Gastroesophageal sphincter (tissue), 4 donors: ENCODE measurements around the gene C5orf22. TPM values are rescaled to one million over a fixed set of nuclear protein-coding genes. Genes with fewer than 3 reads are reported as not detected.

Experiments used
- ATAC-seq: fragments of 150-250 bp; one replicate; pipeline ENCODE4 v1.9.1; 2016; ENCODE audit warnings: mild to moderate bottlenecking, moderate library complexity
- H3K27ac ChIP-seq, 4 donors: fragments of 200-600 bp; sonication (generic) in 3 of 4; 1 replicate in 3 of 4; 2 replicates in 1 of 4; pipeline ENCODE4 v1.5.1; 2016 to 2019
- H3K27me3 ChIP-seq: fragments of 200-600 bp; sonication (generic); one replicate; pipeline ENCODE4 v1.5.1; 2019
- H3K36me3 ChIP-seq, 2 donors: fragments of 200-600 bp; sonication (generic); one replicate each; pipeline ENCODE4 v1.5.1; 2019; ENCODE audit warnings: control low read depth in 1 of 2
- H3K4me1 ChIP-seq, 3 donors: fragments of 200-600 bp; sonication (generic); 1 replicate in 2 of 3; 2 replicates in 1 of 3; pipeline ENCODE4 v1.5.1; 2016 to 2019; ENCODE audit warnings: control low read depth in 2 of 3
- H3K4me3 ChIP-seq, 2 donors: fragments of 200-600 bp; sonication (generic); one replicate each; pipeline ENCODE4 v1.5.1; 2019; ENCODE audit warnings: mild to moderate bottlenecking in 1 of 2, moderate library complexity in 1 of 2
- H3K9me3 ChIP-seq, 3 donors: fragments of 200-600 bp; sonication (generic); one replicate each; pipeline ENCODE4 v1.5.1; 2017 to 2019; ENCODE audit warnings: control low read depth in 2 of 3
- CTCF ChIP-seq, 4 experiments: fragments of 200-600 bp in 2 of 4; fragments of 450-650 bp in 2 of 4; sonication (generic) in 1 of 4; IDR thresholded peaks; one replicate each; pipeline ENCODE4 v1.5.1; 2017 to 2019; ENCODE audit warnings: antibody characterized with exemption in 4 of 4, mild to moderate bottlenecking in 2 of 4, moderate library complexity in 2 of 4
- EP300 ChIP-seq: sonication (generic); formaldehyde crosslinking; IDR thresholded peaks from one replicate; pipeline ENCODE4 v1.6.1; 2017; ENCODE audit warnings: antibody characterized with exemption, mild to moderate bottlenecking
- POLR2A ChIP-seq, 2 donors: fragments of 450-650 bp; IDR thresholded peaks; one replicate each; pipeline ENCODE4 v1.6.1; 2017; ENCODE audit warnings: antibody characterized with exemption in 2 of 2, mild to moderate bottlenecking in 2 of 2, moderate library complexity in 1 of 2
- POLR2AphosphoS5 ChIP-seq: sonication (generic); formaldehyde crosslinking; IDR thresholded peaks from one replicate; pipeline ENCODE4 v1.6.1; 2017; ENCODE audit warnings: antibody characterized with exemption
- WGBS, 2 donors: methylation state at CpG; one replicate each; pipeline ENCODE4 v1.1.5; 2018; ENCODE audit warnings: low coverage in 1 of 2; 5-methylcytosine and 5-hydroxymethylcytosine counted together
- total RNA-seq, 4 donors: library from RNA; depleted of rRNA; stranded (reverse); fragments of >200 nt; gene quantifications; one replicate each; pipeline ENCODE4 v1.1.0, GENCODE V29; 2016

The C5orf22 gene
- total RNA-seq, 4 donors from 2014 or later, result 16.8 to 19.9 (median 17.9) TPM

- Histone ChIP-seq H3K27me3 (no peaks in the 10 kb centered on the region), H3K4me1 (no peaks in the 10 kb centered on the region), H3K36me3 (peaks cover 6 to 100% of the 10 kb centered on the region in 2 donors), H3K4me3 (no peak overlapping the region), H3K27ac (no peak overlapping the region), H3K9me3 (no peaks in the 10 kb centered on the region)
- no peak for ATAC-seq
- TF ChIP-seq EP300 (no peak), POLR2AphosphoS5 (no peak), POLR2A (IDR thresholded peaks at IDR 0.05) (no peak), CTCF (IDR thresholded peaks at IDR 0.05) (no peak)
- 88 to 93% methylated on average over 4 to 10 of the region's 10 CpGs for WGBS, 2 donors
Observed at GRCh38 chr5:31504529-31504928, 27.6 kb upstream of the C5orf22 start.

GRCh38 chr5:31511305-31511704 lies 20.8 kb upstream of the C5orf22 start:
- Histone ChIP-seq H3K27me3 (no peaks in the 10 kb centered on the region), H3K9me3 (no peaks in the 10 kb centered on the region), H3K27ac (no peak overlapping the region), H3K36me3 (peaks cover 12 to 100% of the 10 kb centered on the region in 2 donors), H3K4me1 (no peaks in the 10 kb centered on the region), H3K4me3 (no peak overlapping the region)
- no peak for TF ChIP-seq POLR2A (IDR thresholded peaks at IDR 0.05)
- TF ChIP-seq EP300, result no peak
- TF ChIP-seq POLR2AphosphoS5, result no peak
- WGBS, 2 donors, result 88 to 92% methylated on average over 4 of the region's 4 CpGs
- no peak for ATAC-seq

- TF ChIP-seq POLR2A (IDR thresholded peaks at IDR 0.05) (no peak), POLR2AphosphoS5 (no peak), CTCF (IDR thresholded peaks at IDR 0.05) (no peak), EP300 (no peak)
- Histone ChIP-seq H3K4me1 (no peaks in the 10 kb centered on the region), H3K27ac (no peak overlapping the region), H3K4me3 (no peak overlapping the region), H3K9me3 (no peaks in the 10 kb centered on the region), H3K27me3 (no peaks in the 10 kb centered on the region), H3K36me3 (peaks cover 4 to 90% of the 10 kb centered on the region in 2 donors)
- no peak for ATAC-seq
- WGBS, 2 donors, result 44 to 64% methylated on average over 1 of the region's 1 CpG
Observed at GRCh38 chr5:31516802-31517201, 15.3 kb upstream of the C5orf22 start.

GRCh38 chr5:31523041-31523440 lies 9.1 kb upstream of the C5orf22 start:
- H3K36me3 ChIP-seq, result peaks cover 0 to 92% of the 10 kb centered on the region in 2 donors
- no peaks in the 10 kb centered on the region for H3K9me3 ChIP-seq
- ATAC-seq, result no peak
- no peak overlapping the region for H3K27ac ChIP-seq
- no peak for TF ChIP-seq EP300
- no peak for TF ChIP-seq POLR2A (IDR thresholded peaks at IDR 0.05)
- TF ChIP-seq POLR2AphosphoS5, result no peak
- TF ChIP-seq CTCF (IDR thresholded peaks at IDR 0.05), result no peak
- H3K4me3 ChIP-seq, result no peak overlapping the region
- no peaks in the 10 kb centered on the region for H3K27me3 ChIP-seq
- WGBS, 2 donors, result 93 to 94% methylated on average over 4 of the region's 4 CpGs
- H3K4me1 ChIP-seq, result no peaks in the 10 kb centered on the region

GRCh38 chr5:31530541-31531265 lies 1.4 kb upstream of the C5orf22 start:
- Histone ChIP-seq H3K36me3 (peaks cover 0 to 56% of the 10 kb centered on the region in 2 donors), H3K27ac (no peak overlapping the region), H3K27me3 (no peaks in the 10 kb centered on the region), H3K9me3 (no peaks in the 10 kb centered on the region), H3K4me3 (peak overlapping the region in 1 of 2 donors; percentile 85), H3K4me1 (peaks cover 13 to 39% (median 18%) of the 10 kb centered on the region in 3 donors)
- 64 to 66% methylated on average over 5 to 8 of the region's 9 CpGs for WGBS, 2 donors
- TF ChIP-seq POLR2AphosphoS5 (no peak), CTCF (IDR thresholded peaks at IDR 0.05) (no peak), EP300 (no peak), POLR2A (IDR thresholded peaks at IDR 0.05) (no peak)
- no peak for ATAC-seq
